GM12891 (cell line): ENCODE results near the gene ZNF91. TPM values are rescaled to one million over a fixed set of nuclear protein-coding genes. Genes with fewer than 3 reads are reported as not detected.
"Not testable (repeated sequence)": the region's sequence is repeated elsewhere in the genome, so short reads cannot be mapped to it uniquely, and the experiment has no call there.

Experiments used
- DNase-seq: peaks from one replicate; pipeline ENCODE4 v3.0.0; 2011; ENCODE audit warnings: low spot score; ENCODE audit not compliant: insufficient read length
- FAIRE-seq: peaks from 2 replicates; lab custom pipeline; 2011; peaks lifted over from hg19 to GRCh38; lab: Jason Lieb, UNC
- PAX5 ChIP-seq: IDR thresholded peaks from 2 replicates; pipeline ENCODE4 v1.6.1; 2011; ENCODE audit warnings: low read length, moderate library complexity, mild to moderate bottlenecking; ENCODE audit not compliant: insufficient read depth, severe bottlenecking
- POLR2A ChIP-seq: IDR thresholded peaks from 2 replicates; pipeline ENCODE4 v1.6.1; 2011; ENCODE audit warnings: low read depth, low read length, control low read depth
- POLR2AphosphoS5 ChIP-seq: IDR thresholded peaks from 2 replicates; pipeline ENCODE4 v1.6.1; 2011; ENCODE audit warnings: low read depth, low read length, control low read depth
- POU2F2 ChIP-seq: IDR thresholded peaks from 2 replicates; pipeline ENCODE4 v1.6.1; 2011; ENCODE audit warnings: low read depth, mild to moderate bottlenecking, control low read depth, low read length, moderate library complexity
- SPI1 ChIP-seq: IDR thresholded peaks from 2 replicates; pipeline ENCODE4 v1.6.1; 2011; ENCODE audit warnings: low read depth, low read length, control low read depth
- TAF1 ChIP-seq: IDR thresholded peaks from 2 replicates; pipeline ENCODE4 v1.6.1; 2011; ENCODE audit warnings: low read depth, low read length, control low read depth
- polyA plus RNA-seq: library from polyadenylated mRNA; unstranded; fragments of >200 nt; gene quantifications from one replicate; pipeline ENCODE4 v1.2.1, GENCODE V29; 2012; ENCODE audit warnings: low read depth, missing spikeins, inconsistent platforms; ENCODE audit not compliant: missing spikeins

ZNF91 gene
- 5.4 TPM for polyA plus RNA-seq

- TF ChIP-seq TAF1 (peak; percentile 95), POLR2A (peak; percentile 97), POLR2AphosphoS5 (peak; percentile 96), PAX5 (no peak)
- FAIRE-seq (peak; percentile 97), DNase-seq (peak; percentile 33)
Observed at GRCh38 chr19:23395041-23395721, at the start of gene ZNF91. ZNF91 (minus strand) TSS chr19:23395471; CDS start chr19:23395354, 117 bp downstream.

GRCh38 chr19:23440791-23441190, 45.5 kb upstream of the ZNF91 start:
- TF ChIP-seq POLR2AphosphoS5 (no peak), PAX5 (no peak), SPI1 (no peak), POLR2A (no peak), TAF1 (no peak), POU2F2 (no peak)
- no peak for DNase-seq
- FAIRE-seq = no peak

GRCh38 chr19:23440207-23440606, 44.9 kb upstream of the ZNF91 start:
- no peak for FAIRE-seq
- DNase-seq = no peak
- no peak for TF ChIP-seq SPI1
- no peak for TF ChIP-seq POLR2A
- TF ChIP-seq PAX5 = no peak
- no peak for TF ChIP-seq TAF1
- TF ChIP-seq POU2F2 = no peak
- no peak for TF ChIP-seq POLR2AphosphoS5

GRCh38 chr19:23439623-23440022, 44.4 kb upstream of the ZNF91 start:
- FAIRE-seq (no peak), DNase-seq (no peak)
- TF ChIP-seq TAF1 = no peak
- TF ChIP-seq POLR2A = no peak
- no peak for TF ChIP-seq POLR2AphosphoS5
- TF ChIP-seq SPI1 = no peak

GRCh38 chr19:23437901-23438300, 42.6 kb upstream of the ZNF91 start:
- DNase-seq (no peak), FAIRE-seq (no peak)
- TF ChIP-seq TAF1 (no peak), PAX5 (no peak), POU2F2 (no peak), POLR2AphosphoS5 (no peak), SPI1 (no peak), POLR2A (no peak)

GRCh38 chr19:23436944-23437343, 41.7 kb upstream of the ZNF91 start:
- FAIRE-seq = no peak
- TF ChIP-seq POLR2AphosphoS5 (no peak), POLR2A (no peak), TAF1 (no peak), POU2F2 (no peak), PAX5 (no peak), SPI1 (no peak)
- no peak for DNase-seq

- TF ChIP-seq SPI1 = no peak
- no peak for TF ChIP-seq POLR2AphosphoS5
- TF ChIP-seq TAF1 = no peak
- no peak for TF ChIP-seq POLR2A
- no peak for TF ChIP-seq POU2F2
- TF ChIP-seq PAX5 = no peak
- no peak for DNase-seq
- no peak for FAIRE-seq
Observed at GRCh38 chr19:23436318-23436717, 41.0 kb upstream of the ZNF91 start.

GRCh38 chr19:23420824-23421223, 25.6 kb upstream of the ZNF91 start:
- TF ChIP-seq SPI1 (no peak), POLR2A (no peak), TAF1 (no peak), PAX5 (no peak), POLR2AphosphoS5 (no peak), POU2F2 (no peak)
- no peak for DNase-seq

GRCh38 chr19:23419261-23419660, 24.0 kb upstream of the ZNF91 start:
- not testable (repeated sequence) for FAIRE-seq

More at GRCh38 chr19:23420824-23421223, 25.6 kb upstream of the ZNF91 start:
- FAIRE-seq = no peak

GRCh38 chr19:23415561-23416191, 20.4 kb upstream of the ZNF91 start:
- TF ChIP-seq PAX5 (no peak), POLR2A (no peak), SPI1 (no peak), POU2F2 (no peak), TAF1 (no peak), POLR2AphosphoS5 (no peak)
- DNase-seq (no peak), FAIRE-seq (peak; percentile 38)

More at GRCh38 chr19:23419261-23419660, 24.0 kb upstream of the ZNF91 start:
- not testable (repeated sequence) for DNase-seq
